WTC11 (cell line): ENCODE measurements around the gene CD40LG.

ENCODE experiments used
- TF ChIP-seq, protein P1 (sequence below): fragments of 200-600 bp; IDR thresholded peaks from 2 replicates; pipeline ENCODE4 v1.8.0; 2022; ENCODE audit warnings: antibody characterized with exemption
- TF ChIP-seq, protein P2 (sequence below): sonication (generic); formaldehyde crosslinking; conservative IDR thresholded peaks from 2 replicates; pipeline ENCODE4 v1.8.1; 2022; ENCODE audit warnings: mild to moderate bottlenecking, missing genetic modification reagents

DNA sequence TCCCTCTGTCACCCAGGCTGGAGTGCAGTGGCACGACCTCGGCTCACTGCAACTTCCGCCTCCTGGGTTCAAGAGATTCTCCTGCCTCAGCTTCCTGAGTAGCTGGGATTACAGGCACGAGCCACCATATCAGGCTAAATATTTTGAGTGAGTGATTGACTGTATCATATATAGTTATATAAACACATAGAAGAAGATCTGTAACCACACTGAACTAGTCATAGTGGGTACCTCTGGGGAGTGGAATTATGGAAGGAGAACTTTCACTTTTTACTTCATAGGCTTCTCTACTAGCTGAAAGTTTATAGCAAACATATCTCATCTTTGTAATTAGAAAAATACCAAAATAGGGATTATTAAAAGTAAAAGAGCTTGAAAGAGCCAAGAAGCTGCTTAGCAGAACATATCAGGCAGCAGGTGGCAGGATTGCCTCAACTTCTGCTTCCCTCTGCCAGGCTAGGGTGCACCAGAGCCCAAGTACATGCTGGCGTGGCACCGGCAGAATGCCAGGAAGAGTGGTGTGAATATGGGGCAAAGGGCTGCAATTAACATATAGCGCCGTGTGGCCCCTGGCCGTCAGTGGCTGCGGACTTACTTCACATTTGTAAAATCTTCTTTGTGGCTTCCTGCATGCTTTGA, 39.5 kb upstream of the CD40LG start:
- TF ChIP-seq, protein P1, sequence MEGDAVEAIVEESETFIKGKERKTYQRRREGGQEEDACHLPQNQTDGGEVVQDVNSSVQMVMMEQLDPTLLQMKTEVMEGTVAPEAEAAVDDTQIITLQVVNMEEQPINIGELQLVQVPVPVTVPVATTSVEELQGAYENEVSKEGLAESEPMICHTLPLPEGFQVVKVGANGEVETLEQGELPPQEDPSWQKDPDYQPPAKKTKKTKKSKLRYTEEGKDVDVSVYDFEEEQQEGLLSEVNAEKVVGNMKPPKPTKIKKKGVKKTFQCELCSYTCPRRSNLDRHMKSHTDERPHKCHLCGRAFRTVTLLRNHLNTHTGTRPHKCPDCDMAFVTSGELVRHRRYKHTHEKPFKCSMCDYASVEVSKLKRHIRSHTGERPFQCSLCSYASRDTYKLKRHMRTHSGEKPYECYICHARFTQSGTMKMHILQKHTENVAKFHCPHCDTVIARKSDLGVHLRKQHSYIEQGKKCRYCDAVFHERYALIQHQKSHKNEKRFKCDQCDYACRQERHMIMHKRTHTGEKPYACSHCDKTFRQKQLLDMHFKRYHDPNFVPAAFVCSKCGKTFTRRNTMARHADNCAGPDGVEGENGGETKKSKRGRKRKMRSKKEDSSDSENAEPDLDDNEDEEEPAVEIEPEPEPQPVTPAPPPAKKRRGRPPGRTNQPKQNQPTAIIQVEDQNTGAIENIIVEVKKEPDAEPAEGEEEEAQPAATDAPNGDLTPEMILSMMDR, result no peak
- TF ChIP-seq, protein P2, sequence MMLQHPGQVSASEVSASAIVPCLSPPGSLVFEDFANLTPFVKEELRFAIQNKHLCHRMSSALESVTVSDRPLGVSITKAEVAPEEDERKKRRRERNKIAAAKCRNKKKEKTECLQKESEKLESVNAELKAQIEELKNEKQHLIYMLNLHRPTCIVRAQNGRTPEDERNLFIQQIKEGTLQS, result no peak
